ENCODE measurements around the gene TCF4. TPM values are rescaled to one million over a fixed set of nuclear protein-coding genes. Genes with fewer than 3 reads are reported as not detected.
A peak's percentile ranks its signal among the peaks of the same experiment; 100 is the strongest.

Gene TCF4
- total and polyA plus RNA-seq, 8 donors, result 5.1 to 187 (median 39.9) TPM

GRCh38 chr18:55418439-55418838 lies 169.6 kb downstream of the TCF4 start:
- no peaks in the 10 kb centered on the region for H3K36me3 ChIP-seq
- no peak overlapping the region for H3K4me3 ChIP-seq
- H3K27me3 ChIP-seq, result no peaks in the 10 kb centered on the region
- peaks cover 0 to 21% (median 9%) of the 10 kb centered on the region in 4 donors for H3K4me1 ChIP-seq
- intact Hi-C loops (cut with DNase I; ENCODE audit: low total_unique reads), result loop anchor here (5.0 to 10.0 kb wide), 2 partner anchors 169 to 1156 kb away; partner anchors contain the start of gene TCF4
- no peak for DNase-seq
- TF ChIP-seq POLR2A (IDR thresholded peaks at IDR 0.05) (no peak), CTCF (IDR thresholded peaks at IDR 0.05) (no peak), EP300 (IDR thresholded peaks at IDR 0.05) (no peak), POLR2AphosphoS5 (IDR thresholded peaks at IDR 0.05) (no peak)
- peak overlapping the region in 1 of 5 donors; percentile 41 for H3K27ac ChIP-seq
- H3K9me3 ChIP-seq, result no peaks in the 10 kb centered on the region

DNA sequence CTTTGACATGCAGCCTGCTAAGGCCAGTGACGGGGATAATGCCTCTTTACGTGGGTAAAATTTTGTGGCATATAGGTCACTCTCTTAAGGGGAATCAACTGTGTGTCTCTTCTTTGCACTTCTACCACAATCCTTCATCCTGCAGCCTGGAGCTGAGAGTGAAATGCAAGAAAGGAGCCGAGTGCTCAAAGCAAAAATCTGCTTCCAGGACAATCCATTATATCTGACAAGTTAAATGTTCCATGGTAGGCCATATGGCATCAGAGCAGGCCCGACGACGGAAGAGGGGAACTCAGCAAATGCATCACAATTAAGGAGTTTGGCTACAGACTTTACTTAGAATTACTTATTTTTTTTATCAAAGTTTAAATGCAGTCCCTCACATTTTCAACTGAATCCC lies 171.2 kb downstream of the TCF4 start:
- intact Hi-C loops (cut with DNase I; ENCODE audit: low total_unique reads), result loop anchor here (5.0 to 10.0 kb wide), 2 partner anchors 171 to 1158 kb away; partner anchors contain the start of gene TCF4
- WGBS, 5 donors, result 52 to 76% (median 65%) methylated on average over 6 of the region's 6 CpGs
- H3K4me1 ChIP-seq, result peaks cover 0 to 21% (median 9%) of the 10 kb centered on the region in 4 donors
- H3K27me3 ChIP-seq, result no peaks in the 10 kb centered on the region
- peak overlapping the region in 1 of 5 donors; percentile 35 for H3K27ac ChIP-seq
- no peak overlapping the region for H3K4me3 ChIP-seq
- DNase-seq, result no peak
- no peaks in the 10 kb centered on the region for H3K9me3 ChIP-seq
- H3K36me3 ChIP-seq, result no peaks in the 10 kb centered on the region
- TF ChIP-seq EP300 (IDR thresholded peaks at IDR 0.05) (no peak), POLR2AphosphoS5 (IDR thresholded peaks at IDR 0.05) (no peak), CTCF (IDR thresholded peaks at IDR 0.05) (no peak), POLR2A (IDR thresholded peaks at IDR 0.05) (no peak)

DNA sequence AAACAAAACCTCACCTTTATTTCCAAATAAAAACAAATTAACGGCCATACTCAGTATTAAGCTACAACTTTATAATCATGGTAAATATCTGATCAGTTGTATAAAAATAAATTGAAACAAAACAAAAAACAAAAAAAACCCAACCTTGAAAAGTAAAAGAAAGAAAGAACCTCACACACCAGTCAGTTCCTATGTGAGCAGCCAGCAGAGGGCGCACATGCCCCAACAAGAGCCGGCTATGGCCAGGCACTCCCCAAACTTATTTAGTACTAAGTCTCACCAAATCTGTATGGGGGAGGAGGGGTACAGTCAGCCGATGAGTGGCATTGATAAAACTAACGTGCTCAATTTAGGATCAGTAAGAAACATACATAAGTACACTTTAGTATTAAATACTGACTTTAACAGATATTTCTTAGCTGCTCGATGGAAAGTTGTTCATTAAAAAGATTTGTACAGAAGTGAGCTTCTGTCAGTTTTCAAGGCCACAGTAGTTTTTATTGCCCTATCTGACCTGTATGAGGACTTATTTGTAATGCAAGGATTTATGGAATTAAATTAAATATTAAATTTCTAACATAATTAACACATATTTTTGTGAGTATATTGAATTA lies 172.6 kb downstream of the TCF4 start:
- peak in 5 of 7 experiments; percentile 61 to 87 (median 77) for TF ChIP-seq CTCF (IDR thresholded peaks at IDR 0.05)
- TF ChIP-seq POLR2A (IDR thresholded peaks at IDR 0.05), result no peak
- no peaks in the 10 kb centered on the region for H3K9me3 ChIP-seq
- no peaks in the 10 kb centered on the region for H3K27me3 ChIP-seq
- 18 to 25% (median 23%) methylated on average over 6 of the region's 6 CpGs for WGBS, 5 donors
- DNase-seq, result peak; percentile 86 to 94
- no peak overlapping the region for H3K4me3 ChIP-seq
- peaks cover 0 to 12% (median 4%) of the 10 kb centered on the region in 4 donors for H3K4me1 ChIP-seq
- intact Hi-C loops (cut with DNase I; ENCODE audit: low total_unique reads), result loop anchor here (5.0 to 10.0 kb wide), 2 partner anchors 172 to 1159 kb away; partner anchors contain the start of gene TCF4
- no peak overlapping the region for H3K27ac ChIP-seq
- no peaks in the 10 kb centered on the region for H3K36me3 ChIP-seq

DNA sequence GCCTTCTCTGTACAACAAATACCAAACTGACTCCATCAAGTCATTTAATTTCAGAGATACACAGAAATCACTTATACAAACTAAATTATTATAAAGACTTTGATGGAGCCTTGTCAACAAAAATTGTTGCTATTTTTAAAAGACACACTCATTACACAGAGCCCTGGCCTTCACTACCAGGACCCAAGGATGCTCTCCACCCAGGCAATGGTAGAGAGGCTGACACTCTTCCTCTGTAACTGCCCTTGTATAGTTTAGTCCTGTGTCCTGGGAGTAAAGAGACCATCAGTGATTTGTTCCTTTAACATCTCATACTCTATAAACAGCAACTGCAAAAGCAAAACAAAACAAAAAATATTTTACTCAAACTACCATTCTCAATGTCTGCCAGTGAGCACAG lies 173.5 kb downstream of the TCF4 start:
- H3K27me3 ChIP-seq, result no peaks in the 10 kb centered on the region
- H3K36me3 ChIP-seq, result no peaks in the 10 kb centered on the region
- H3K27ac ChIP-seq, result no peak overlapping the region
- no peak overlapping the region for H3K4me3 ChIP-seq
- peaks cover 0 to 7% (median 3%) of the 10 kb centered on the region in 4 donors for H3K4me1 ChIP-seq
- no peaks in the 10 kb centered on the region for H3K9me3 ChIP-seq
- no peak for DNase-seq
- intact Hi-C loops (cut with DNase I; ENCODE audit: low total_unique reads), result loop anchor here (10.0 kb wide), 1 partner anchor 1160 kb away; no protein-coding TSS in a partner anchor
- no peak for TF ChIP-seq POLR2AphosphoS5 (IDR thresholded peaks at IDR 0.05)
- no peak for TF ChIP-seq CTCF (IDR thresholded peaks at IDR 0.05)

Data from stomach (tissue), 9 donors.